OCI-LY1 (cell line): ENCODE results near the gene SDK1.

Source experiments
- H2AFZ ChIP-seq: fragments of 200-600 bp; sonication (generic), shearing (Covaris generic); 2 replicates; pipeline ENCODE4 v1.6.0; 2014; ENCODE audit warnings: antibody characterized with exemption, mild to moderate bottlenecking, low read length
- H3F3A ChIP-seq: fragments of 200-600 bp; sonication (generic), shearing (Covaris generic); 2 replicates; pipeline ENCODE4 v1.6.0; 2014; ENCODE audit warnings: mild to moderate bottlenecking, antibody characterized with exemption, low read length, moderate library complexity; ENCODE audit not compliant: insufficient read depth
- H3K27ac ChIP-seq: fragments of 200-600 bp; sonication (generic); 2 replicates; pipeline ENCODE4 v1.5.1; 2014; ENCODE audit warnings: low read length, mixed run types, mild to moderate bottlenecking, low read depth; ENCODE audit not compliant: poor library complexity, severe bottlenecking
- H3K27me3 ChIP-seq: fragments of 200-600 bp; sonication (generic); 2 replicates; pipeline ENCODE4 v1.6.0; 2014; ENCODE audit warnings: antibody characterized with exemption, mild to moderate bottlenecking, low read length, moderate library complexity; ENCODE audit not compliant: insufficient read depth
- H3K36me3 ChIP-seq: fragments of 200-600 bp; sonication (generic); 2 replicates; pipeline ENCODE4 v1.6.1; 2014; ENCODE audit warnings: mild to moderate bottlenecking, antibody characterized with exemption, low read length, moderate library complexity, mixed read lengths; ENCODE audit not compliant: insufficient read depth
- H3K4me1 ChIP-seq: fragments of 200-600 bp; sonication (generic); 2 replicates; pipeline ENCODE4 v1.5.1; 2014; ENCODE audit warnings: mild to moderate bottlenecking, low read length, moderate library complexity; ENCODE audit not compliant: insufficient read depth, severe bottlenecking
- H3K4me2 ChIP-seq: fragments of 200-600 bp; sonication (generic), shearing (Covaris generic); 2 replicates; pipeline ENCODE4 v1.6.1; 2014; ENCODE audit warnings: low read length
- H3K4me3 ChIP-seq: fragments of 200-600 bp; sonication (generic); 2 replicates; pipeline ENCODE4 v1.5.1; 2014; ENCODE audit warnings: low read length, low read depth, mild to moderate bottlenecking, mixed read lengths; ENCODE audit not compliant: poor library complexity, severe bottlenecking
- H3K79me2 ChIP-seq: fragments of 200-600 bp; shearing (Covaris generic); 2 replicates; pipeline ENCODE4 v1.6.1; 2016; ENCODE audit warnings: mixed run types, low read length, mixed read lengths; ENCODE audit not compliant: insufficient read depth
- H3K9ac ChIP-seq: fragments of 200-600 bp; sonication (generic), shearing (Covaris generic); 2 replicates; pipeline ENCODE4 v1.6.1; 2014; ENCODE audit warnings: mild to moderate bottlenecking, low read length, mixed read lengths
- H3K9me2 ChIP-seq: fragments of 200-600 bp; sonication (generic), shearing (Covaris generic); 2 replicates; pipeline ENCODE4 v1.6.1; 2014; ENCODE audit warnings: low read depth, mild to moderate bottlenecking, low read length, mixed read lengths
- H3K9me3 ChIP-seq: fragments of 200-600 bp; shearing (Covaris generic); 2 replicates; pipeline ENCODE4 v1.6.1; 2014; ENCODE audit warnings: low read length, mixed read lengths
- H4K20me1 ChIP-seq: fragments of 200-600 bp; sonication (generic), shearing (Covaris generic); 2 replicates; pipeline ENCODE4 v1.6.0; 2016; ENCODE audit warnings: mild to moderate bottlenecking, low read length; ENCODE audit not compliant: insufficient read depth
- EZH2 ChIP-seq: fragments of 200-600 bp; sonication (generic), shearing (Covaris generic); IDR thresholded peaks from 2 replicates; pipeline ENCODE4 v1.8.0; 2017; ENCODE audit warnings: borderline replicate concordance, mixed run types, mild to moderate bottlenecking, antibody characterized with exemption, low read length, moderate library complexity, mixed read lengths
- TF ChIP-seq, protein P1 (sequence below): fragments of 200-600 bp; sonication (generic), shearing (Covaris generic); IDR thresholded peaks from 2 replicates; pipeline ENCODE4 v1.5.1; 2017; ENCODE audit warnings: mild to moderate bottlenecking, antibody characterized with exemption, low read length, moderate library complexity, mixed read lengths

The SDK1 gene

DNA sequence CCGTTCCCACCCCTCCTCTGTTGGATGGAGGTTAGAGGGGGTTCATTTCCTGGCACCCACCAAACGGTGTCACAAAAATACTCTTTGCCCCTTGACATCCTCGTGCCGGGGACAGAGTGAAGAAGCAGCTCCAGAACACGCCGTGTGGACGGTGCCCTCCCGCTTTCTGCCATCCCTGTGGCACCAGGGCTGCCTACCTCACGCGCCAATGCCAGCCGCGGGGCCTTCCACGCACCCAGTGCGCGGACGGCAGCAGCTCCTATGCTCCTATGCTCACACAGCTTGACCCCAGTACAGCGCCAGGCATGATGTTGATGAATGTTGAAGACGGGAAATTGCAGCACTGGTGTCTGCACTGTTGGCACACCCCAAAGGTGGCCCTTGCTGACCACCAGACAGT is 873.8 kb downstream of the SDK1 start:
- Histone ChIP-seq H4K20me1 (no peaks in the 10 kb centered on the region), H3K9ac (no peak overlapping the region)
- TF ChIP-seq, protein P1, sequence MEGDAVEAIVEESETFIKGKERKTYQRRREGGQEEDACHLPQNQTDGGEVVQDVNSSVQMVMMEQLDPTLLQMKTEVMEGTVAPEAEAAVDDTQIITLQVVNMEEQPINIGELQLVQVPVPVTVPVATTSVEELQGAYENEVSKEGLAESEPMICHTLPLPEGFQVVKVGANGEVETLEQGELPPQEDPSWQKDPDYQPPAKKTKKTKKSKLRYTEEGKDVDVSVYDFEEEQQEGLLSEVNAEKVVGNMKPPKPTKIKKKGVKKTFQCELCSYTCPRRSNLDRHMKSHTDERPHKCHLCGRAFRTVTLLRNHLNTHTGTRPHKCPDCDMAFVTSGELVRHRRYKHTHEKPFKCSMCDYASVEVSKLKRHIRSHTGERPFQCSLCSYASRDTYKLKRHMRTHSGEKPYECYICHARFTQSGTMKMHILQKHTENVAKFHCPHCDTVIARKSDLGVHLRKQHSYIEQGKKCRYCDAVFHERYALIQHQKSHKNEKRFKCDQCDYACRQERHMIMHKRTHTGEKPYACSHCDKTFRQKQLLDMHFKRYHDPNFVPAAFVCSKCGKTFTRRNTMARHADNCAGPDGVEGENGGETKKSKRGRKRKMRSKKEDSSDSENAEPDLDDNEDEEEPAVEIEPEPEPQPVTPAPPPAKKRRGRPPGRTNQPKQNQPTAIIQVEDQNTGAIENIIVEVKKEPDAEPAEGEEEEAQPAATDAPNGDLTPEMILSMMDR = no peak
- no peak for TF ChIP-seq EZH2

DNA sequence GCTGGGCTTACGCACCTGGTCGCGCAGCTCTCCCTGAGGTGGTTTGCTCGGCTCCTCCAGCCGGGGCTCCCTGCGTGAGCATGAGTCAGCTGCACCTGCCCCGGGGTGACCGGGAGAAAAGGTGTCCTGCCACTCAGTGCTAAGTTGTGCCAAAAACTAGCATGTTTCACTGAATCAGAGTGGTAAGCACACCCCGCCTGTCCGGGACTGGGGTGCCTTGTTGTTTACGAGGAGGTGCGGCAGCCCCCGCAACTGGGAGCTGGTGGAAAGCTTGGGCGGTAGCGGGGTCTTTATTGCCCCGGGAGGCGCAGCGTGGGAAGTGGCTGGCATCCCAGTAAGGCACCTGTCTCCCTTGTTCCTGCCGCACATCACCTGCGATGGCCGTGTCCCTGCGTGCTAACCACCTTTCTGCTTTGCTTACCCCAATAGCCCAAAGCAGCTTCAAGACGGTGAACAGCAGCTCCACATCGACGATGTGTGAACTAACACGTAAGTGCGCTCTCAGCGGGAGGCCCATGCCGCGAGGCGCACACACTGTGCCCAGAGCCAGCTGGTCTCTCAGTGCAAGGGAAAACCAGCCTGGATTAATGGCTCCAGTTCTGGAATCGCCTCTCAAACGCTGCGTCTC is 874.4 kb downstream of the SDK1 start:
- Histone ChIP-seq H3K9me3 (no peaks in the 10 kb centered on the region), H3K9me2 (no peaks in the 10 kb centered on the region), H3K79me2 (no peaks in the 10 kb centered on the region), H3K4me2 (no peak overlapping the region), H3K4me1 (no peaks in the 10 kb centered on the region), H2AFZ (no peak overlapping the region), H3K36me3 (no peaks in the 10 kb centered on the region), H3K4me3 (no peak overlapping the region), H3K27me3 (no peaks in the 10 kb centered on the region), H3F3A (no peaks in the 10 kb centered on the region), H3K9ac (no peak overlapping the region), H3K27ac (no peak overlapping the region), H4K20me1 (no peaks in the 10 kb centered on the region)
- TF ChIP-seq, protein P1 = no peak
- TF ChIP-seq EZH2 = no peak

More for the DNA sequence above, 873.8 kb downstream of the SDK1 start:
- Histone ChIP-seq H3K36me3 (no peaks in the 10 kb centered on the region), H3K79me2 (no peaks in the 10 kb centered on the region), H3K4me3 (no peak overlapping the region), H3K27me3 (no peaks in the 10 kb centered on the region), H3K4me2 (no peak overlapping the region), H3K9me2 (no peaks in the 10 kb centered on the region), H2AFZ (no peak overlapping the region), H3K9me3 (no peaks in the 10 kb centered on the region), H3K4me1 (no peaks in the 10 kb centered on the region), H3F3A (no peaks in the 10 kb centered on the region), H3K27ac (no peak overlapping the region)

DNA sequence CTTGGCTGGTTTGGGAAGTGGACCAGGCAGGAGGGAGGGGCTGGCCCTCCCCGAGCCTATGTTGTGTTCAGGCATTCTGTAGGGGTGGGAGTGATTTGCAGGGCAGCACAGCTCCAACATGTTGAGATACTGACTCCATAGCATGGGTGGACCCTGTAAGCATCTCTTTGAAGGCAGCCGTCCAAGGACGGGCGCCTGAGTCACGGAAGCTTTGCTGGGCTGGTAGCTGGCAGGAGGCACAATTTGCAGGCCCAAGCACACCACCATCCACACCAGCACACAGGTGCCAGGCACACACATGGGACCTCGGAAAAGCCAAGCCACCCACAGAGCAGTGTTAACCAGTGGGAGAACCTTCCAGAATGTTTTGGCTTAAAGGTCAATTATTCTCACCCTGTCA is 875.9 kb downstream of the SDK1 start:
- Histone ChIP-seq H3K4me2 (no peak overlapping the region), H3K4me3 (no peak overlapping the region), H3K79me2 (no peaks in the 10 kb centered on the region), H3K27ac (no peak overlapping the region), H3F3A (no peaks in the 10 kb centered on the region), H3K4me1 (no peaks in the 10 kb centered on the region), H2AFZ (no peak overlapping the region), H3K9ac (no peak overlapping the region), H3K9me3 (no peaks in the 10 kb centered on the region), H3K36me3 (no peaks in the 10 kb centered on the region), H3K9me2 (no peaks in the 10 kb centered on the region), H4K20me1 (no peaks in the 10 kb centered on the region), H3K27me3 (no peaks in the 10 kb centered on the region)
- TF ChIP-seq EZH2 = no peak
- TF ChIP-seq, protein P1 = no peak
